Activated CD4-positive, alpha-beta T cell treated with anti-CD3 and anti-CD28 coated beads, Interleukin-2, amount 10 ng/mL, durations not matched to agents 24 days and 14 days (primary cell): ENCODE results near the gene USP35. TPM values are rescaled to one million over a fixed set of nuclear protein-coding genes. Genes with fewer than 3 reads are reported as not detected.

Experiments
- DNase-seq: peaks from one replicate; pipeline ENCODE4 v3.0.0; 2022
- H3K27ac Mint-ChIP-seq: one replicate; pipeline ENCODE4 v1.8.0; 2022; ENCODE audit warnings: mild to moderate bottlenecking, mixed read lengths
- H3K27me3 Mint-ChIP-seq: one replicate; pipeline ENCODE4 v1.8.0; 2022; ENCODE audit warnings: mixed read lengths
- H3K36me3 Mint-ChIP-seq: one replicate; pipeline ENCODE4 v1.8.0; 2022; ENCODE audit warnings: low read depth, mild to moderate bottlenecking, mixed read lengths
- H3K4me1 Mint-ChIP-seq: one replicate; pipeline ENCODE4 v1.8.0; 2021; ENCODE audit warnings: mixed read lengths
- H3K4me3 Mint-ChIP-seq: one replicate; pipeline ENCODE4 v1.8.0; 2022; ENCODE audit warnings: mild to moderate bottlenecking, moderate library complexity, mixed read lengths
- H3K9me3 Mint-ChIP-seq: one replicate; pipeline ENCODE4 v1.8.0; 2021; ENCODE audit warnings: mixed read lengths
- intact Hi-C: fragments of 100-400 bp; cut with micrococcal nuclease; formaldehyde crosslinking; loops from one replicate; pipeline ENCODE4 v1.15.1; 2023
- total RNA-seq: library from RNA; stranded (reverse); gene quantifications from 2 replicates; pipeline ENCODE4 v1.2.3, GENCODE V29; 2022

USP35 gene
- total RNA-seq, 1 donor from 2014 or later = 13.1 TPM

DNA sequence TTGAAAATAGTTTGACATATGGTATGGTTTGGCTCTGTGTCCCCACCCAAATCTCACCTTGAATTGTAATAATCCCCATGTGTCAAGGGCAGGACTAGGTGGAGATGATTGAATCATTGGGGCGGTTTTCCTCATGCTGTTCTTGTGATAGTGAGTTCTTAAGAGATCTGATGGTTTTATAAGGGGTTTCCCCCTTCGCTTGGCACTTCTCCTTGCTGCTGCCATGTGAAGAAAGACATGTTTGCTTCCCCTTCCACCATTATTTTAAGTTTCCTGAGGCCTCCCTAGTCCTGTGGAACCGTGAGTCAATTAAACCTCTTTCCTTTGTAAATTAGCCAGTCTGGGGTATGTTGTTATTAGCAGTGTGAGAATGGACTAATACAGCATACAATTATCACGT lies 8.0 kb upstream of the USP35 start:
- Mint-ChIP-seq H3K27me3 (no peaks in the 10 kb centered on the region), H3K9me3 (peaks cover 3% of the 10 kb centered on the region), H3K27ac (no peak overlapping the region), H3K36me3 (peaks cover 47% of the 10 kb centered on the region), H3K4me3 (no peak overlapping the region), H3K4me1 (peaks cover 5% of the 10 kb centered on the region)
- intact Hi-C loops = no loop called here
- DNase-seq = no peak

DNA sequence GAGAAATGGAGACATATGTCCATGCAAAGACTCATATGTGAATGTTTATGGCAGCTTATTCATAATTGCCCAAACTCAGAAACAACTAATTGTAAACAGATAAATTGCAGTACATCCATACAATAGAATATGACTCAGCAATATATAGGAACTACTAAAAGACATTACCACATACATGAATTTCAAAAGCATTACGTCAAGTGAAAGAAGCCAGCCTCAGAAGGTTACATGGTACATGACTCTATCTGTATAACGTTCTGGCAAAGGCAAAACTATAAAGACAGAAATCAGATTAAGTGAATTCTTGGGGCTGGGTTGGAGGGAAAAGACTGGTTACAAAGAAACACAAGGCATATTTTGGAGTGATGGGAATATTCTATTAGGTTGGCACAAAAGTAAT lies 7.5 kb upstream of the USP35 start:
- intact Hi-C loops = no loop called here
- peaks cover 48% of the 10 kb centered on the region for H3K36me3 Mint-ChIP-seq
- peaks cover 9% of the 10 kb centered on the region for H3K4me1 Mint-ChIP-seq
- H3K4me3 Mint-ChIP-seq = no peak overlapping the region
- H3K9me3 Mint-ChIP-seq = peaks cover 3% of the 10 kb centered on the region
- no peak overlapping the region for H3K27ac Mint-ChIP-seq
- H3K27me3 Mint-ChIP-seq = no peaks in the 10 kb centered on the region
- no peak for DNase-seq

GRCh38 chr11:78187366-78188285 lies 1.1 kb upstream of the USP35 start:
- DNase-seq = no peak
- peak overlapping the region; percentile 99 for H3K4me3 Mint-ChIP-seq
- no peaks in the 10 kb centered on the region for H3K27me3 Mint-ChIP-seq
- H3K4me1 Mint-ChIP-seq = peaks cover 50% of the 10 kb centered on the region
- intact Hi-C loops = loop anchor here (1.0 to 5.0 kb wide), 13 partner anchors 15 to 550 kb away; partner anchors contain the start of genes AAMDC, ALG8, CLNS1A and GAB2
- peaks cover 26% of the 10 kb centered on the region for H3K36me3 Mint-ChIP-seq
- no peaks in the 10 kb centered on the region for H3K9me3 Mint-ChIP-seq
- H3K27ac Mint-ChIP-seq = peak overlapping the region; percentile 99

- peaks cover 23% of the 10 kb centered on the region for H3K36me3 Mint-ChIP-seq
- no peaks in the 10 kb centered on the region for H3K27me3 Mint-ChIP-seq
- no peaks in the 10 kb centered on the region for H3K9me3 Mint-ChIP-seq
- H3K4me1 Mint-ChIP-seq = peaks cover 59% of the 10 kb centered on the region
- intact Hi-C loops = loop anchor here (2.0 to 5.0 kb wide), 7 partner anchors 14 to 552 kb away; partner anchors contain the start of genes AAMDC, CLNS1A and RSF1
- H3K27ac Mint-ChIP-seq = peak overlapping the region; percentile 90
- peak overlapping the region; percentile 99 for H3K4me3 Mint-ChIP-seq
- DNase-seq = no peak
Observed at GRCh38 chr11:78189174-78189724, 530 bp downstream of the USP35 start.

DNA sequence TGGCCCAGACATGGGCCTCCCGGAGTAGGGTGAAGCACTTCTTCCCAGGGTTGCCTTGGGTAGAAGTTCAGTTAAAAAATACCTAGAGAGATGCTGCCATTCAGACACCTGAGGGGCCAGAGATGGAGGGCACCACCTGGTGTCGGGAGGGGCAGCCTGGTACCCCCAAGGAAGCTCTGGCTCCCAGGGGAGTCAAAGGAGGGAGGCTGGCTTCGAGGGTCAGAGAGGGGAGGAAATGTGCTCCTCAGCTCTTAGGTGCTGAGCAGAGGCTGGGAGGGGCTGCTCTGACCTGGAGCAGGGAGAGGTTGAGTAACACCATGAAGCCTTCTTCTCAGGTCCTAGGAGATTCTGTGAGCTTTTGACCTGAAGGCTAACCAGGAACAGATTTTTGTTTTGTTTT lies 1.1 kb downstream of the USP35 start:
- peak overlapping the region; percentile 90 for H3K27ac Mint-ChIP-seq
- H3K9me3 Mint-ChIP-seq = no peaks in the 10 kb centered on the region
- no peaks in the 10 kb centered on the region for H3K27me3 Mint-ChIP-seq
- peaks cover 28% of the 10 kb centered on the region for H3K36me3 Mint-ChIP-seq
- peak overlapping the region; percentile 99 for H3K4me3 Mint-ChIP-seq
- peaks cover 65% of the 10 kb centered on the region for H3K4me1 Mint-ChIP-seq
- DNase-seq = no peak
- intact Hi-C loops = loop anchor here (2.0 to 5.0 kb wide), 7 partner anchors 13 to 553 kb away; partner anchors contain the start of genes AAMDC, CLNS1A and RSF1

DNA sequence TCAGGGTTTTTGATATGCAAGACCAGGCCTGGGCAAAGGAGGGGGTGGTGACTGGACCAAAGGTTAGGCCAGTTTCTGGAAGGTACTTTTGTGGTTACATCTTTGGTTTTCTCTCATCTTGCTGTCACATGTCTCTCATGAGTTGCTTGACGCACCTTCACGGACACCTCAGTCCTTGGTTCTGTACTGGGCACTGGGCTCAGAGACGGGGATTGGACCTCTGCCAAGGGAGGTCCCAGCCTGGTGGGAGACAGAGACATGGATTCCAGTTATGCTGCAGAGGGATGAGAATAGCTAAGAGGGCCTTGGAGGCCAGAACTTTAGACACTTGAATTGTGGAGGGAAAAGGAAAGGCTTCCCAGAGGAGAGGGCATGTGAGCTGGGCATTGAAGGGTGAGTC lies 1.7 kb downstream of the USP35 start:
- Mint-ChIP-seq H3K27me3 (no peaks in the 10 kb centered on the region), H3K4me1 (peaks cover 70% of the 10 kb centered on the region), H3K4me3 (peak overlapping the region; percentile 99), H3K9me3 (no peaks in the 10 kb centered on the region), H3K27ac (peak overlapping the region; percentile 54), H3K36me3 (peaks cover 28% of the 10 kb centered on the region)
- intact Hi-C loops = no loop called here
- no peak for DNase-seq

DNA sequence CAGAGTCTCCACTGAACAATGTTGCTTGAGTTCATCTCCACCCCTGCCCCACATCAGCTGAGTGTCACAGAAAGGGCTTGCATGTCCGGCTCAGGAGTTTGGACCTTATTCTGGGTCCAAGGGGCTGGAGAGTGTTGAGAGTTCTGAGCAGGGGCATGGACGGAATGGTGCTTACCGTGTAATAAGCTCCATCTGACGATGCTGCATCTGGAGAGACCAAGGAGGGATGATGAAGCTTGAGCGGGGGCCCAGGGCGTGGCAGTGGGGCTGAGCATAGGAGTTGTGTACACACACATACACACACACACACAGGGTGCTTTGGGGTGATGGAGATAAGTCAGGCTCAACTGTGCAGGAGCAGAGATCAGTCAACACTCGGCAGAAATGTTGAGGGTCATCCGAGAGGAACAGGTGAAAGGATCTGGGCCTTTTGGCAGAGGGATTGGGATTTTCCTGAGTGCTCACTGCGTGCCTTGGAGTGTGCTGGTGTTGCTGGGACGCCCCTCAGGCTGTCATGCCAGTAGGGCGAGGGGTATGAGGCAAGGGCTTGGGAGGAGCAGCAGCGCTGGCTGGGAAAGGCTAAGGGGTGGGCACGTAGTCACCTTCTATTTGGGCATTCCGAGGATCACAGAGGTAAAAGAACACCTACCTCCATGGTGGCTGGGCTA lies 2.3 kb downstream of the USP35 start:
- no peak for DNase-seq
- Mint-ChIP-seq H3K4me1 (peaks cover 68% of the 10 kb centered on the region), H3K4me3 (peak overlapping the region; percentile 99), H3K27me3 (no peaks in the 10 kb centered on the region), H3K36me3 (peaks cover 26% of the 10 kb centered on the region), H3K27ac (no peak overlapping the region), H3K9me3 (no peaks in the 10 kb centered on the region)
- intact Hi-C loops = no loop called here

DNA sequence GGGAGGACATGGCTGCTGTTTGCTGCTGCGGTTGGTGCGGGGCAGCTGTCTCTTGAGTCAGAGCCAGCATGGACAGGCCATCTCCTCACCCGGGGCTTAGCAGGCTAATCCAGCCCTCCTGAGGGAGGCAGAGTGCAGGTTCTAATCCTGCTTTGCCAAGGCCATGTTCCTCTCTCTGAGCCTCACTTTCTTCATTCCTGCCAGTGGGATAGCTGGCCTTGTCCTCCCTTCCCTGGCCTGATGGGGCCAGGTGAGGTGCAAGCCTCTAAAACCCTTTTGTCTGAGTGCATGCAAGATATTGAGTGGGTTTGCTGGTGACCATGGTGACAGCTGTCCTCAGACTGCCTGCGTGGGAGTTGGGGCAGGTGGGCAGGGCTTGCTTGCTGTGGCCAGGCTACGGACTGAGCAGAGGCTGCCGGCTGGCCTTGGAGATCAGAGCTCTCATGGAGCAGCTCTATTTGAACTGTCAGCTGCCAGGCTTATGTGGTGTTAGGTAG lies 3.6 kb downstream of the USP35 start:
- H3K4me1 Mint-ChIP-seq = peaks cover 60% of the 10 kb centered on the region
- H3K4me3 Mint-ChIP-seq = peak overlapping the region; percentile 4
- no peaks in the 10 kb centered on the region for H3K27me3 Mint-ChIP-seq
- H3K27ac Mint-ChIP-seq = no peak overlapping the region
- DNase-seq = no peak
- H3K9me3 Mint-ChIP-seq = no peaks in the 10 kb centered on the region
- peaks cover 18% of the 10 kb centered on the region for H3K36me3 Mint-ChIP-seq
- intact Hi-C loops = no loop called here

DNA sequence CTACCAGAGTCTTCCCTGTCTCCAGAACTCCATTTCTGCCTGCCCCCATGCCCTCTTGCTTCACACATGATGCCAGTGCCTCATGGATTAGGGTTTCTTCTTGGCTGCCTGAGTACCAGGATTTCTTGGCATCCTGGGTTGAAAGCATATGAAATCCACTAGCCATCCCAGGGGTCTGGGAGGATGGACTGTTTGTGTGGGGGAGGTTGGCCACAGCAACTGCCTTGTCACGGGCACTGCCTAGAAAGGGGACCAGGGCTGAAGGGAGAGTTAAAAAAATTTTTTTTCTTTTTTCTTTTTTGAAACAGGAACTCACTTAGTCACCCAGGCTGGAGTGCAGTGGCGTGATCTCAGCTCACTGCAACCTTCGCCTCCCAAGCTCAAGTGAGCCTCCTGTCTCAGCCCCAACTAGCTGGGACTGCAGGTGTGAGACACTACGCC lies 4.2 kb downstream of the USP35 start:
- Mint-ChIP-seq H3K4me3 (peak overlapping the region; percentile 16), H3K27me3 (no peaks in the 10 kb centered on the region), H3K36me3 (peaks cover 17% of the 10 kb centered on the region), H3K27ac (peak overlapping the region; percentile 50), H3K4me1 (peaks cover 55% of the 10 kb centered on the region), H3K9me3 (no peaks in the 10 kb centered on the region)
- intact Hi-C loops = no loop called here
- DNase-seq = no peak

DNA sequence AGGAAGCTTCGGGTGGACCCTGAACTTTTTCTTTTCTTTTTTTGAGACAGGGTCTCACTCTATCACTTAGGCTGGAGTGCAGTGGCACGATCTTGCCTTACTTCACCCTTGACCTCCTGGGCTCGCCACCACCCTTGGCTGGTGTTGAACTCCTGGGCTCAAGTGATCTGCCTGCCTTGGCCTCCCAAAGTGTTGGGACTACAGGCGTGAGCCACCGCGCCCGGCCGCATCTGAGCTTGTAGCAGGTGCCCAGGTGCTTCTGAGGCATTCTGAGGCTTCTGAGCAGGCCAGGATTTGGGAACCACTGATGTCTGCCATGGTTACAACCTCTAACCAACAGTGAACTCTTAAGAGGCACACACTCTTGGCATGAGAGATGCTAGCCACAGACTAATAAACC lies 5.1 kb downstream of the USP35 start:
- H3K4me3 Mint-ChIP-seq = no peak overlapping the region

DNA sequence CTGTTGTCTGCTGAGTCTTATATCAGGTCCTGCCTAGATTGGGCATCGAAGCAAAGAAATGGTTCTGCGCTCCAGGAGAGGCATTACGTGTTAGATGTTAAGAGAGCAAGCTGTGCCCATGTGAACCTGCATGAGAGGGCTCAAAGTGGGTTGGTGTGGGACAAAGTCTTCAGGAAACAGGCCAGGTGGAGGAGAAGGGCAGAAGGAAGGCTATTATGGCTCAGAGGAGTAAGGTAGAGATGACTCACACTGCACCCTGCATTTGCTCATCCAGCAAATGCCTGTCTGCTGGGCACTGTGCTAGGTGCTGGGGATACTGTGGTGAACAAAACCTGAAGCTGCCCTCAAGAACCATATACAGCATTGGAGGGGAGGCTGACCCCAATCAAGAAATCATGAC lies 5.8 kb downstream of the USP35 start:
- DNase-seq = no peak
- H3K27ac Mint-ChIP-seq = peak overlapping the region; percentile 58
- H3K36me3 Mint-ChIP-seq = peaks cover 25% of the 10 kb centered on the region
- no peak overlapping the region for H3K4me3 Mint-ChIP-seq
- no peaks in the 10 kb centered on the region for H3K27me3 Mint-ChIP-seq
- intact Hi-C loops = loop anchor here (1.0 kb wide), 1 partner anchor 8 kb away; no protein-coding TSS in a partner anchor
- no peaks in the 10 kb centered on the region for H3K9me3 Mint-ChIP-seq
- peaks cover 58% of the 10 kb centered on the region for H3K4me1 Mint-ChIP-seq

More for the DNA sequence above, 5.1 kb downstream of the USP35 start:
- H3K27me3 Mint-ChIP-seq = no peaks in the 10 kb centered on the region
- DNase-seq = no peak
- intact Hi-C loops = loop anchor here (1.0 kb wide), 1 partner anchor 8 kb away; no protein-coding TSS in a partner anchor
- no peaks in the 10 kb centered on the region for H3K9me3 Mint-ChIP-seq
- H3K27ac Mint-ChIP-seq = peak overlapping the region; percentile 70
- peaks cover 60% of the 10 kb centered on the region for H3K4me1 Mint-ChIP-seq
- peaks cover 24% of the 10 kb centered on the region for H3K36me3 Mint-ChIP-seq

DNA sequence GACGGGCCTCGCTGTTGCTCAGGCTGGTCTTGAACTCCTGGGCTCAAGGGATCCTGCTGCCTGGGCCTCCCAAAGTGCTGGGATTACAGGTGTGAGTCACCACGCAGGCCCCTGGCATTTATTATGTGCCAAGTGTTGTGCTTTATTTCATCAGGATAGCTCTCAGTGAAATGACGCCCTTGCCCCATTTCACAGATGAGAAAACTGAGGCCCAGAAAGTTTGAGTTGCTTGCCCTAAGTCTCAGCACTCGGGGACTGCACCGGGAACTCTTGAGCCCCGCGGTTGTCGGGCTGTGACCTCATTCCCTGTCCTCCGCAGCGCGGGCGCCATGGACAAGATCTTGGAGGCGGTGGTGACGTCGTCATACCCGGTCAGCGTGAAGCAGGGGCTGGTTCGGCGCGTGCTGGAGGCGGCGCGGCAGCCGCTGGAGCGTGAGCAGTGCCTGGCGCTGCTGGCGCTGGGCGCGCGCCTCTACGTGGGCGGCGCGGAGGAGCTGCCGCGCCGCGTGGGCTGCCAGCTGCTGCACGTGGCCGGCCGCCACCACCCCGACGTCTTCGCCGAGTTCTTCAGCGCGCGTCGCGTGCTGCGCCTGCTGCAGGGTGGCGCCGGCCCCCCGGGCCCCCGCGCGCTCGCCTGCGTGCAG lies 7.3 kb downstream of the USP35 start:
- intact Hi-C loops = no loop called here
- H3K36me3 Mint-ChIP-seq = peaks cover 25% of the 10 kb centered on the region
- DNase-seq = no peak
- H3K9me3 Mint-ChIP-seq = no peaks in the 10 kb centered on the region
- H3K4me3 Mint-ChIP-seq = no peak overlapping the region
- no peaks in the 10 kb centered on the region for H3K27me3 Mint-ChIP-seq
- H3K4me1 Mint-ChIP-seq = peaks cover 46% of the 10 kb centered on the region
- no peak overlapping the region for H3K27ac Mint-ChIP-seq

GRCh38 chr11:78196661-78197091 lies 8.0 kb downstream of the USP35 start:
- Mint-ChIP-seq H3K9me3 (no peaks in the 10 kb centered on the region), H3K4me3 (no peak overlapping the region), H3K36me3 (peaks cover 31% of the 10 kb centered on the region), H3K27me3 (no peaks in the 10 kb centered on the region), H3K4me1 (peaks cover 47% of the 10 kb centered on the region), H3K27ac (no peak overlapping the region)
- DNase-seq = no peak
- intact Hi-C loops = no loop called here
